A673 (cell line): Measurements from ENCODE around the gene SH2D4B. TPM values are rescaled to one million over a fixed set of nuclear protein-coding genes. Genes with fewer than 3 reads are reported as not detected.
A peak's percentile ranks its signal among the peaks of the same experiment; 100 is the strongest.

Experiments used
- BruUV-seq: library from RNA; stranded (reverse); fragments of 400-500 nt; replicated peaks from 2 replicates; lab custom pipeline; 2021; lab: Mats Ljungman, UMichigan
- CTCF ChIA-PET: fragments of 300-600 bp; sonication (Branson Sonifier 250); formaldehyde crosslinking; loops from one replicate; lab custom pipeline; 2022; ENCODE audit warnings: antibody characterized with exemption; lab: Charles Lee
- POLR2A ChIA-PET: fragments of 300-600 bp; sonication (Branson Sonifier 250); formaldehyde crosslinking; loops from one replicate; lab custom pipeline; 2022; ENCODE audit warnings: antibody characterized with exemption; ENCODE audit not compliant: low non-redundant PET; lab: Charles Lee
- DNase-seq: peaks from one replicate; pipeline ENCODE4 v3.0.0-alpha.2; 2015; ENCODE audit warnings: low spot score
- H3K27ac ChIP-seq: fragments of 200-600 bp; sonication (generic); 2 replicates; pipeline ENCODE4 v1.5.1; 2016; ENCODE audit warnings: mixed run types, low read depth, mild to moderate bottlenecking, mixed read lengths, antibody characterized with exemption, low read length; ENCODE audit not compliant: poor library complexity, severe bottlenecking
- H3K27me3 ChIP-seq: fragments of 200-600 bp; sonication (generic); replicated peaks from 2 replicates; pipeline ENCODE4 v1.6.1; 2017; ENCODE audit warnings: mixed run types, low read depth, mild to moderate bottlenecking, mixed read lengths, antibody characterized with exemption, low read length; ENCODE audit not compliant: insufficient read depth, poor library complexity
- H3K36me3 ChIP-seq: fragments of 200-600 bp; sonication (generic); 2 replicates; pipeline ENCODE4 v1.6.1; 2016; ENCODE audit warnings: mixed run types, mild to moderate bottlenecking, mixed read lengths, antibody characterized with exemption, low read length; ENCODE audit not compliant: insufficient read depth, poor library complexity, severe bottlenecking
- H3K4me1 ChIP-seq: fragments of 200-600 bp; sonication (generic); 2 replicates; pipeline ENCODE4 v1.6.1; 2017; ENCODE audit warnings: mixed run types, mild to moderate bottlenecking, mixed read lengths, antibody characterized with exemption, low read length; ENCODE audit not compliant: insufficient read depth, poor library complexity, severe bottlenecking
- H3K4me3 ChIP-seq: fragments of 200-600 bp; sonication (generic); 2 replicates; pipeline ENCODE4 v1.5.1; 2016; ENCODE audit warnings: low read depth, mixed run types, mild to moderate bottlenecking, mixed read lengths, low read length; ENCODE audit not compliant: poor library complexity, severe bottlenecking
- H3K9me3 ChIP-seq: fragments of 200-600 bp; sonication (generic); 2 replicates; pipeline ENCODE4 v1.6.1; 2016; ENCODE audit warnings: mixed run types, low read depth, mild to moderate bottlenecking, mixed read lengths, antibody characterized with exemption, low read length; ENCODE audit not compliant: poor library complexity, severe bottlenecking
- CTCF ChIP-seq: fragments of 300-800, 200-600 bp; sonication (generic); conservative IDR thresholded peaks from 2 replicates; pipeline ENCODE4 v1.5.1; 2017; ENCODE audit warnings: low read depth, mild to moderate bottlenecking, antibody characterized with exemption, low read length, moderate library complexity, mixed read lengths
- EZH2 ChIP-seq: fragments of 200-600 bp; sonication (generic); IDR thresholded peaks from 2 replicates; pipeline ENCODE4 v1.6.1; 2017; ENCODE audit warnings: borderline replicate concordance, low read depth, mild to moderate bottlenecking, mixed read lengths, antibody characterized with exemption, low read length; ENCODE audit not compliant: poor library complexity, severe bottlenecking
- intact Hi-C: fragments of 100-400 bp; cut with micrococcal nuclease; formaldehyde crosslinking; loops from one replicate; pipeline ENCODE4 v1.10.0; 2022; ENCODE audit not compliant: unreplicated experiment
- total RNA-seq: library from RNA; stranded (reverse); gene quantifications from 2 replicates; pipeline ENCODE4 v1.2.3, GENCODE V29; 2021

Gene SH2D4B
- total RNA-seq, 1 experiment from 2014 or later, result 0.19 TPM

GRCh38 chr10:80535671-80536360, 1.9 kb upstream of the SH2D4B start:
- TF ChIP-seq EZH2, result no peak
- peak; percentile 67 for TF ChIP-seq CTCF
- peak overlapping the region; percentile 26 for H3K4me3 ChIP-seq
- no peaks in the 10 kb centered on the region for H3K4me1 ChIP-seq
- ChIA-PET CTCF (no interaction called here), POLR2A (no interaction called here)
- H3K27me3 ChIP-seq, result no peaks in the 10 kb centered on the region
- no peak overlapping the region for H3K27ac ChIP-seq
- no peaks in the 10 kb centered on the region for H3K9me3 ChIP-seq
- H3K36me3 ChIP-seq, result no peaks in the 10 kb centered on the region
- intact Hi-C loops, result no loop called here
- DNase-seq, result peak; percentile 59
- no TSS peak for BruUV-seq

GRCh38 chr10:80536361-80536835, 1.3 kb upstream of the SH2D4B start:
- no peak for DNase-seq
- TF ChIP-seq EZH2 (no peak), CTCF (no peak)
- no TSS peak for BruUV-seq
- no peaks in the 10 kb centered on the region for H3K4me1 ChIP-seq
- intact Hi-C loops, result no loop called here
- no peaks in the 10 kb centered on the region for H3K9me3 ChIP-seq
- H3K36me3 ChIP-seq, result no peaks in the 10 kb centered on the region
- H3K27me3 ChIP-seq, result no peaks in the 10 kb centered on the region
- no peak overlapping the region for H3K27ac ChIP-seq
- POLR2A ChIA-PET, result no interaction called here
- CTCF ChIA-PET, result interaction anchor here (0.9 kb wide), 1 partner anchor 96 kb away, joined by 9 read pairs; no protein-coding TSS in a partner anchor
- no peak overlapping the region for H3K4me3 ChIP-seq

GRCh38 chr10:80537086-80537735, 491 bp upstream of the SH2D4B start:
- no peak for TF ChIP-seq EZH2
- no peak for TF ChIP-seq CTCF
- Histone ChIP-seq H3K36me3 (no peaks in the 10 kb centered on the region), H3K27ac (no peak overlapping the region), H3K9me3 (no peaks in the 10 kb centered on the region), H3K4me3 (no peak overlapping the region), H3K27me3 (no peaks in the 10 kb centered on the region), H3K4me1 (no peaks in the 10 kb centered on the region)
- ChIA-PET CTCF (interaction anchor here (0.9 kb wide), 1 partner anchor 96 kb away, joined by 9 read pairs; no protein-coding TSS in a partner anchor), POLR2A (no interaction called here)
- no TSS peak for BruUV-seq
- intact Hi-C loops, result no loop called here
- DNase-seq, result no peak
